IPS-18c (cell line): ENCODE measurements around the gene PHACTR1.

ENCODE experiments used
- H3K4me3 ChIP-seq: 2 replicates; pipeline ENCODE4 v1.7.0; 2013; ENCODE audit warnings: low read depth, mild to moderate bottlenecking, low read length, moderate library complexity; ENCODE audit not compliant: insufficient read depth
- H3K9me3 ChIP-seq: one replicate; pipeline ENCODE4 v1.6.1; 2013; ENCODE audit warnings: mild to moderate bottlenecking, low read length, moderate library complexity; ENCODE audit not compliant: control insufficient read depth, insufficient read depth

Gene PHACTR1

GRCh38 chr6:12776291-12776690 lies 59.7 kb downstream of the PHACTR1 start:
- H3K9me3 ChIP-seq, result no peaks in the 10 kb centered on the region
- no peak overlapping the region for H3K4me3 ChIP-seq

- Histone ChIP-seq H3K4me3 (no peak overlapping the region), H3K9me3 (no peaks in the 10 kb centered on the region)
Observed at GRCh38 chr6:12779772-12780171, 63.2 kb downstream of the PHACTR1 start.

- no peak overlapping the region for H3K4me3 ChIP-seq
- no peaks in the 10 kb centered on the region for H3K9me3 ChIP-seq
Observed at GRCh38 chr6:12782136-12782535, 65.6 kb downstream of the PHACTR1 start.

- H3K4me3 ChIP-seq, result no peak overlapping the region
- H3K9me3 ChIP-seq, result no peaks in the 10 kb centered on the region
Observed at GRCh38 chr6:12785301-12785700, 68.7 kb downstream of the PHACTR1 start.

- Histone ChIP-seq H3K4me3 (no peak overlapping the region), H3K9me3 (no peaks in the 10 kb centered on the region)
Observed at GRCh38 chr6:12785921-12786320, 69.4 kb downstream of the PHACTR1 start.

- Histone ChIP-seq H3K9me3 (no peaks in the 10 kb centered on the region), H3K4me3 (no peak overlapping the region)
Observed at GRCh38 chr6:12791371-12791770, 74.8 kb downstream of the PHACTR1 start.

- H3K9me3 ChIP-seq, result no peaks in the 10 kb centered on the region
- H3K4me3 ChIP-seq, result no peak overlapping the region
Observed at GRCh38 chr6:12798326-12798725, 81.8 kb downstream of the PHACTR1 start.

GRCh38 chr6:12800120-12800519 lies 83.6 kb downstream of the PHACTR1 start:
- Histone ChIP-seq H3K4me3 (no peak overlapping the region), H3K9me3 (no peaks in the 10 kb centered on the region)

GRCh38 chr6:12801141-12801540 lies 84.6 kb downstream of the PHACTR1 start:
- H3K4me3 ChIP-seq, result no peak overlapping the region
- no peaks in the 10 kb centered on the region for H3K9me3 ChIP-seq

GRCh38 chr6:12802440-12802839 lies 85.9 kb downstream of the PHACTR1 start:
- Histone ChIP-seq H3K4me3 (no peak overlapping the region), H3K9me3 (no peaks in the 10 kb centered on the region)

GRCh38 chr6:12803486-12803885 lies 86.9 kb downstream of the PHACTR1 start:
- Histone ChIP-seq H3K4me3 (no peak overlapping the region), H3K9me3 (no peaks in the 10 kb centered on the region)

- Histone ChIP-seq H3K9me3 (peaks cover under 1% of the 10 kb centered on the region), H3K4me3 (no peak overlapping the region)
Observed at GRCh38 chr6:12804952-12805645, 88.5 kb downstream of the PHACTR1 start.

- Histone ChIP-seq H3K4me3 (no peak overlapping the region), H3K9me3 (peaks cover 3% of the 10 kb centered on the region)
Observed at GRCh38 chr6:12806136-12806535, 89.6 kb downstream of the PHACTR1 start.

GRCh38 chr6:12806796-12807195 lies 90.2 kb downstream of the PHACTR1 start:
- peaks cover 3% of the 10 kb centered on the region for H3K9me3 ChIP-seq
- no peak overlapping the region for H3K4me3 ChIP-seq

- no peak overlapping the region for H3K4me3 ChIP-seq
Observed at GRCh38 chr6:12811519-12811918, 95.0 kb downstream of the PHACTR1 start.

GRCh38 chr6:12813321-12813720 lies 96.8 kb downstream of the PHACTR1 start:
- Histone ChIP-seq H3K9me3 (peaks cover 3% of the 10 kb centered on the region), H3K4me3 (no peak overlapping the region)

More at GRCh38 chr6:12811519-12811918, 95.0 kb downstream of the PHACTR1 start:
- peaks cover 3% of the 10 kb centered on the region for H3K9me3 ChIP-seq

- H3K4me3 ChIP-seq, result no peak overlapping the region
- H3K9me3 ChIP-seq, result peaks cover 3% of the 10 kb centered on the region
Observed at GRCh38 chr6:12814015-12814414, 97.4 kb downstream of the PHACTR1 start.

- no peak overlapping the region for H3K4me3 ChIP-seq
- H3K9me3 ChIP-seq, result peaks cover 3% of the 10 kb centered on the region
Observed at GRCh38 chr6:12815089-12815488, 98.5 kb downstream of the PHACTR1 start.
